SK-N-SH treated with all-trans-retinoic acid at 6 μM for 48 hours (cell line): ENCODE measurements around the gene SFRP2.

ENCODE experiments used
- ATAC-seq: fragments of 200-7000 bp; cut with Tn5 transposase; 3 replicates; pipeline ENCODE4 v1.9.1; 2020; ENCODE audit warnings: mild to moderate bottlenecking, moderate library complexity
- ARNTL ChIP-seq: fragments of 450-650 bp; formaldehyde crosslinking; IDR thresholded peaks from 2 replicates; pipeline ENCODE4 v1.5.0; 2020; ENCODE audit warnings: low read depth, mild to moderate bottlenecking, moderate library complexity, borderline replicate concordance
- BACH2 ChIP-seq: fragments of 250-450 bp; sonication (Bioruptor Pico); IDR thresholded peaks from 2 replicates; pipeline ENCODE4 v1.9.0; 2021; ENCODE audit warnings: mild to moderate bottlenecking, borderline replicate concordance
- CSDC2 ChIP-seq: fragments of 250-450 bp; sonication (Bioruptor Pico); IDR thresholded peaks from 2 replicates; pipeline ENCODE4 v1.5.0; 2020; ENCODE audit warnings: mild to moderate bottlenecking, moderate library complexity
- ESRRG ChIP-seq: fragments of 250-450 bp; sonication (Bioruptor Pico); IDR thresholded peaks from 2 replicates; pipeline ENCODE4 v1.6.1; 2021; ENCODE audit warnings: mild to moderate bottlenecking
- GLIS3 ChIP-seq: fragments of 250-450 bp; sonication (Bioruptor Pico); IDR thresholded peaks from 2 replicates; pipeline ENCODE4 v1.5.0; 2020; ENCODE audit warnings: mild to moderate bottlenecking, moderate library complexity
- ISL1 ChIP-seq: fragments of 250-450 bp; sonication (Bioruptor Pico); IDR thresholded peaks from 2 replicates; pipeline ENCODE4 v2.1.2; 2022; ENCODE audit warnings: mild to moderate bottlenecking, moderate library complexity
- OSR1 ChIP-seq: fragments of 250-450 bp; sonication (Bioruptor Pico); IDR thresholded peaks from 2 replicates; pipeline ENCODE4 v1.8.0; 2022; ENCODE audit warnings: moderate library complexity, mild to moderate bottlenecking, inconsistent platforms
- PATZ1 ChIP-seq: fragments of 250-450 bp; sonication (Bioruptor Pico); IDR thresholded peaks from 2 replicates; pipeline ENCODE4 v1.8.0; 2020; ENCODE audit warnings: mild to moderate bottlenecking, moderate library complexity, borderline replicate concordance
- POU6F1 ChIP-seq: fragments of 250-450 bp; sonication (Bioruptor Pico); IDR thresholded peaks from 2 replicates; pipeline ENCODE4 v1.8.0; 2021; ENCODE audit warnings: low read depth, mild to moderate bottlenecking, moderate library complexity, borderline replicate concordance
- RARB ChIP-seq: fragments of 250-450 bp; sonication (Bioruptor Pico); IDR thresholded peaks from 2 replicates; pipeline ENCODE4 v1.8.0; 2021; ENCODE audit warnings: mild to moderate bottlenecking, moderate library complexity
- SNAI2 ChIP-seq: fragments of 250-450 bp; sonication (Bioruptor Pico); IDR thresholded peaks from 2 replicates; pipeline ENCODE4 v1.5.0; 2020; ENCODE audit warnings: mild to moderate bottlenecking, moderate library complexity
- TCF4 ChIP-seq: fragments of 250-450 bp; sonication (Bioruptor Pico); IDR thresholded peaks from 2 replicates; pipeline ENCODE4 v1.8.0; 2021; ENCODE audit warnings: mild to moderate bottlenecking, moderate library complexity, borderline replicate concordance
- TOX ChIP-seq: fragments of 250-450 bp; sonication (Bioruptor Pico); IDR thresholded peaks from 2 replicates; pipeline ENCODE4 v1.8.0; 2021; ENCODE audit warnings: mild to moderate bottlenecking, moderate library complexity, borderline replicate concordance
- ZC3H10 ChIP-seq: fragments of 250-450 bp; sonication (Bioruptor Pico); IDR thresholded peaks from 2 replicates; pipeline ENCODE4 v1.5.1; 2021; ENCODE audit warnings: mild to moderate bottlenecking, moderate library complexity
- ZFP3 ChIP-seq: fragments of 250-450 bp; sonication (Bioruptor Pico); IDR thresholded peaks from 2 replicates; pipeline ENCODE4 v1.5.0; 2020; ENCODE audit warnings: mild to moderate bottlenecking, moderate library complexity
- ZFP30 ChIP-seq: fragments of 450-650 bp; formaldehyde crosslinking; IDR thresholded peaks from 2 replicates; pipeline ENCODE4 v1.5.0; 2022; ENCODE audit warnings: mild to moderate bottlenecking, moderate library complexity
- ZNF565 ChIP-seq: fragments of 450-650 bp; formaldehyde crosslinking; conservative IDR thresholded peaks from 2 replicates; pipeline ENCODE4 v1.5.0; 2020; ENCODE audit warnings: low read depth, mild to moderate bottlenecking, moderate library complexity
- ZNF70 ChIP-seq: fragments of 450-650 bp; formaldehyde crosslinking; IDR thresholded peaks from 2 replicates; pipeline ENCODE4 v1.5.0; 2020; ENCODE audit warnings: mild to moderate bottlenecking, moderate library complexity
- ZNF8 ChIP-seq: fragments of 450-650 bp; formaldehyde crosslinking; IDR thresholded peaks from 2 replicates; pipeline ENCODE4 v1.5.0; 2020; ENCODE audit warnings: mild to moderate bottlenecking, moderate library complexity
- TF ChIP-seq, protein P1 (sequence below): fragments of 250-450 bp; sonication (Bioruptor Pico); IDR thresholded peaks from 2 replicates; pipeline ENCODE4 v1.5.1; 2021; ENCODE audit warnings: mild to moderate bottlenecking, moderate library complexity
- TF ChIP-seq, protein P2 (sequence below): fragments of 250-450 bp; sonication (Bioruptor Pico); IDR thresholded peaks from 2 replicates; pipeline ENCODE4 v1.5.1; 2020; ENCODE audit warnings: low read depth, mild to moderate bottlenecking, moderate library complexity
- TF ChIP-seq, protein P3 (sequence below): fragments of 250-450 bp; sonication (Bioruptor Pico); IDR thresholded peaks from 2 replicates; pipeline ENCODE4 v1.5.0; 2020; ENCODE audit warnings: mild to moderate bottlenecking, moderate library complexity

Gene SFRP2

DNA sequence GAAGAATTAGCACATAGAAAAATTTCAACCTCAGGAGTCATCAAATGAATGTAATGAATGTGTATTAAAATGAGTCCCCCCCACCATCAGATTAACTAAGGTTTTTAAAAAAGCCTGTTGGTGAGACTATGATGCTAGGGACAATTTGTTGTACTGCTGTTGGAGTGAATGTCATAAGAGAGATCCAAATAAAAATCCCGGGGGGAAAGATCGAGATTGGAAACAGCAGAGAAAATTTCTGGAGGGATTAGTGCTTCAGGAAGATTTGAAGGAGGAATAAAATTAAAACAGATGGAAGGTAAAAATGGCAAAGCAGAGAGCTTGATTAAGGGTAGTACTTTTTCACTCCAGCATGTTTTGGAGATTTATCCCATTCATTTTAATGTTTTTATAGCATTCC, 25.9 kb upstream of the SFRP2 start:
- no peak for ATAC-seq
- no peak for TF ChIP-seq ISL1 (CRISPR knock-in tag)
- TF ChIP-seq ZFP3 (CRISPR knock-in tag): no peak
- no peak for TF ChIP-seq POU6F1 (CRISPR knock-in tag)
- TF ChIP-seq ZFP30: no peak
- TF ChIP-seq PATZ1 (CRISPR knock-in tag): no peak
- TF ChIP-seq, protein P1, sequence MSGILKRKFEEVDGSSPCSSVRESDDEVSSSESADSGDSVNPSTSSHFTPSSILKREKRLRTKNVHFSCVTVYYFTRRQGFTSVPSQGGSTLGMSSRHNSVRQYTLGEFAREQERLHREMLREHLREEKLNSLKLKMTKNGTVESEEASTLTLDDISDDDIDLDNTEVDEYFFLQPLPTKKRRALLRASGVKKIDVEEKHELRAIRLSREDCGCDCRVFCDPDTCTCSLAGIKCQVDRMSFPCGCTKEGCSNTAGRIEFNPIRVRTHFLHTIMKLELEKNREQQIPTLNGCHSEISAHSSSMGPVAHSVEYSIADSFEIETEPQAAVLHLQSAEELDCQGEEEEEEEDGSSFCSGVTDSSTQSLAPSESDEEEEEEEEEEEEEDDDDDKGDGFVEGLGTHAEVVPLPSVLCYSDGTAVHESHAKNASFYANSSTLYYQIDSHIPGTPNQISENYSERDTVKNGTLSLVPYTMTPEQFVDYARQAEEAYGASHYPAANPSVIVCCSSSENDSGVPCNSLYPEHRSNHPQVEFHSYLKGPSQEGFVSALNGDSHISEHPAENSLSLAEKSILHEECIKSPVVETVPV: no peak
- TF ChIP-seq ZNF70: no peak
- no peak for TF ChIP-seq GLIS3 (CRISPR knock-in tag)
- no peak for TF ChIP-seq OSR1 (CRISPR knock-in tag)
- no peak for TF ChIP-seq BACH2 (CRISPR knock-in tag)
- TF ChIP-seq ARNTL (CRISPR knock-in tag): no peak
- TF ChIP-seq, protein P2, sequence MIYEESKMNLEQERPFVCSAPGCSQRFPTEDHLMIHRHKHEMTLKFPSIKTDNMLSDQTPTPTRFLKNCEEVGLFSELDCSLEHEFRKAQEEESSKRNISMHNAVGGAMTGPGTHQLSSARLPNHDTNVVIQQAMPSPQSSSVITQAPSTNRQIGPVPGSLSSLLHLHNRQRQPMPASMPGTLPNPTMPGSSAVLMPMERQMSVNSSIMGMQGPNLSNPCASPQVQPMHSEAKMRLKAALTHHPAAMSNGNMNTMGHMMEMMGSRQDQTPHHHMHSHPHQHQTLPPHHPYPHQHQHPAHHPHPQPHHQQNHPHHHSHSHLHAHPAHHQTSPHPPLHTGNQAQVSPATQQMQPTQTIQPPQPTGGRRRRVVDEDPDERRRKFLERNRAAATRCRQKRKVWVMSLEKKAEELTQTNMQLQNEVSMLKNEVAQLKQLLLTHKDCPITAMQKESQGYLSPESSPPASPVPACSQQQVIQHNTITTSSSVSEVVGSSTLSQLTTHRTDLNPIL (CRISPR knock-in tag): no peak
- no peak for TF ChIP-seq SNAI2 (CRISPR knock-in tag)
- TF ChIP-seq TOX (CRISPR knock-in tag): no peak
- TF ChIP-seq ZNF565 (CRISPR knock-in tag): no peak
- no peak for TF ChIP-seq ZC3H10 (CRISPR knock-in tag)
- no peak for TF ChIP-seq CSDC2
- TF ChIP-seq TCF4: no peak
- no peak for TF ChIP-seq ESRRG
- no peak for TF ChIP-seq ZNF8 (CRISPR knock-in tag)

GRCh38 chr4:153809916-153810810, 21.3 kb upstream of the SFRP2 start:
- ATAC-seq: no peak
- TF ChIP-seq, protein P2 (CRISPR knock-in tag): no peak
- TF ChIP-seq ZFP3 (CRISPR knock-in tag) (no peak), ZNF565 (CRISPR knock-in tag) (no peak), ZNF70 (no peak), POU6F1 (CRISPR knock-in tag) (no peak), BACH2 (CRISPR knock-in tag) (no peak), ZNF8 (CRISPR knock-in tag) (no peak), TOX (CRISPR knock-in tag) (no peak), TCF4 (no peak), RARB (no peak), ESRRG (no peak), ARNTL (CRISPR knock-in tag) (no peak), GLIS3 (CRISPR knock-in tag) (no peak), SNAI2 (CRISPR knock-in tag) (no peak), ISL1 (CRISPR knock-in tag) (no peak)
- TF ChIP-seq, protein P3, sequence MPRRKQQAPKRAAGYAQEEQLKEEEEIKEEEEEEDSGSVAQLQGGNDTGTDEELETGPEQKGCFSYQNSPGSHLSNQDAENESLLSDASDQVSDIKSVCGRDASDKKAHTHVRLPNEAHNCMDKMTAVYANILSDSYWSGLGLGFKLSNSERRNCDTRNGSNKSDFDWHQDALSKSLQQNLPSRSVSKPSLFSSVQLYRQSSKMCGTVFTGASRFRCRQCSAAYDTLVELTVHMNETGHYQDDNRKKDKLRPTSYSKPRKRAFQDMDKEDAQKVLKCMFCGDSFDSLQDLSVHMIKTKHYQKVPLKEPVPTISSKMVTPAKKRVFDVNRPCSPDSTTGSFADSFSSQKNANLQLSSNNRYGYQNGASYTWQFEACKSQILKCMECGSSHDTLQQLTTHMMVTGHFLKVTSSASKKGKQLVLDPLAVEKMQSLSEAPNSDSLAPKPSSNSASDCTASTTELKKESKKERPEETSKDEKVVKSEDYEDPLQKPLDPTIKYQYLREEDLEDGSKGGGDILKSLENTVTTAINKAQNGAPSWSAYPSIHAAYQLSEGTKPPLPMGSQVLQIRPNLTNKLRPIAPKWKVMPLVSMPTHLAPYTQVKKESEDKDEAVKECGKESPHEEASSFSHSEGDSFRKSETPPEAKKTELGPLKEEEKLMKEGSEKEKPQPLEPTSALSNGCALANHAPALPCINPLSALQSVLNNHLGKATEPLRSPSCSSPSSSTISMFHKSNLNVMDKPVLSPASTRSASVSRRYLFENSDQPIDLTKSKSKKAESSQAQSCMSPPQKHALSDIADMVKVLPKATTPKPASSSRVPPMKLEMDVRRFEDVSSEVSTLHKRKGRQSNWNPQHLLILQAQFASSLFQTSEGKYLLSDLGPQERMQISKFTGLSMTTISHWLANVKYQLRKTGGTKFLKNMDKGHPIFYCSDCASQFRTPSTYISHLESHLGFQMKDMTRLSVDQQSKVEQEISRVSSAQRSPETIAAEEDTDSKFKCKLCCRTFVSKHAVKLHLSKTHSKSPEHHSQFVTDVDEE (CRISPR knock-in tag): no peak
- TF ChIP-seq, protein P1: no peak
